K562 (cell line): ENCODE data around the gene DNAJC1. TPM values are rescaled to one million over a fixed set of nuclear protein-coding genes. Genes with fewer than 3 reads are reported as not detected.
"Not testable (repeated sequence)": the region's sequence is repeated elsewhere in the genome, so short reads cannot be mapped to it uniquely, and the experiment has no call there.

Experiments used
- ATAC-seq: fragments of 200-7000 bp; cut with Tn5 transposase; 3 replicates; pipeline ENCODE4 v1.9.1; 2020; ENCODE audit warnings: moderate library complexity
- BruUV-seq: library from RNA; stranded (reverse); fragments of 400-500 nt; replicated peaks from 2 replicates; lab custom pipeline; 2021; lab: Mats Ljungman, UMichigan
- CTCF ChIA-PET: fragments of 300-600 bp; formaldehyde crosslinking; extraction: SDS; loops from one replicate; lab custom pipeline; 2021; ENCODE audit warnings: low intra/inter-chr PET ratio; lab: Yijun Ruan, JAX
- POLR2A ChIA-PET: fragments of 300-600, 350-650 bp; sonication (Branson Sonifier 250); formaldehyde crosslinking; extraction: SDS; loops from one replicate; lab custom pipeline; 2021; ENCODE audit warnings: antibody characterized with exemption, inconsistent platforms; lab: Yijun Ruan, JAX
- DNase-seq, 4 experiments: peaks; one replicate each; pipeline versions ENCODE4 v3.0.0 to v3.0.0-alpha.2; 2011 to 2018; ENCODE audit warnings: low spot score in 3 of 4, mixed read lengths in 3 of 4; ENCODE audit errors: extremely low read depth in 1 of 4
- FAIRE-seq: peaks from 2 replicates; lab custom pipeline; 2011; peaks lifted over from hg19 to GRCh38; lab: Jason Lieb, UNC
- H2AFZ ChIP-seq: 2 replicates; pipeline ENCODE4 v1.6.0; 2011; ENCODE audit warnings: low read depth, low read length, control low read depth, inconsistent platforms
- H3K27ac ChIP-seq: fragments of 200-600 bp; 3 replicates; pipeline ENCODE4 v1.8.0; 2011; ENCODE audit warnings: low read depth, mild to moderate bottlenecking, control low read depth, inconsistent platforms, low read length, moderate library complexity, mixed read lengths; ENCODE audit errors: extremely low read depth
- H3K27me3 ChIP-seq, 2 experiments: fragments of 300-600 bp in 1 of 2; 2 replicates in 1 of 2; 3 replicates in 1 of 2; pipeline versions ENCODE4 v1.6.0 to v1.8.0; 2011; ENCODE audit warnings: inconsistent platforms in 2 of 2, low read length in 2 of 2, mild to moderate bottlenecking in 1 of 2, mixed read lengths in 1 of 2, moderate library complexity in 1 of 2; ENCODE audit not compliant: control insufficient read depth in 2 of 2, insufficient read depth in 2 of 2
- H3K36me3 ChIP-seq: fragments of 300-600 bp; 3 replicates; pipeline ENCODE4 v1.8.0; 2011; ENCODE audit warnings: mild to moderate bottlenecking, low read length, inconsistent platforms; ENCODE audit not compliant: control insufficient read depth, insufficient read depth
- H3K4me1 ChIP-seq, 2 experiments: fragments of 200-600 bp in 1 of 2; replicated peaks in 1 of 2; 2 replicates in 1 of 2; 3 replicates in 1 of 2; pipeline versions ENCODE4 v1.5.1 to v1.8.0; 2011; ENCODE audit warnings: inconsistent platforms in 2 of 2, low read length in 2 of 2, mild to moderate bottlenecking in 1 of 2, mixed read lengths in 1 of 2, moderate library complexity in 1 of 2; ENCODE audit not compliant: control insufficient read depth in 2 of 2, insufficient read depth in 2 of 2
- H3K4me2 ChIP-seq: 2 replicates; pipeline ENCODE4 v1.6.1; 2011; ENCODE audit warnings: low read length, control low read depth, inconsistent platforms, mixed read lengths; ENCODE audit not compliant: insufficient read depth
- H3K4me3 ChIP-seq: fragments of 200-600 bp; sonication (generic), shearing (Covaris generic); 2 replicates; pipeline ENCODE4 v1.5.1; 2016; ENCODE audit warnings: control low read depth, inconsistent platforms
- H3K79me2 ChIP-seq: fragments of 200-600 bp; 3 replicates; pipeline ENCODE4 v1.8.0; 2011; ENCODE audit warnings: low read length, inconsistent platforms; ENCODE audit not compliant: control insufficient read depth, insufficient read depth
- H3K9ac ChIP-seq, 2 experiments: 2 replicates each; pipeline versions ENCODE4 v1.6.0 to v1.6.1; 2011; ENCODE audit warnings: low read depth in 2 of 2, low read length in 2 of 2, control low read depth in 1 of 2, inconsistent platforms in 1 of 2, mild to moderate bottlenecking in 1 of 2, mixed read lengths in 1 of 2; ENCODE audit not compliant: insufficient read depth in 1 of 2
- H3K9me1 ChIP-seq: one replicate; pipeline ENCODE4 v1.6.0; 2011; ENCODE audit warnings: inconsistent platforms, mild to moderate bottlenecking, low read length, moderate library complexity; ENCODE audit not compliant: control insufficient read depth, insufficient read depth
- H3K9me3 ChIP-seq: replicated peaks from 2 replicates; pipeline ENCODE4 v1.5.1; 2011; ENCODE audit warnings: low read depth, low read length, inconsistent platforms; ENCODE audit not compliant: control insufficient read depth, insufficient read depth
- H4K20me1 ChIP-seq: replicated peaks from 2 replicates; pipeline ENCODE4 v1.6.1; 2011; ENCODE audit warnings: low read length, inconsistent platforms, mixed read lengths; ENCODE audit not compliant: control insufficient read depth, insufficient read depth
- ADNP ChIP-seq: fragments of 200-800 bp; sonication (Bioruptor generic); IDR thresholded peaks from 2 replicates; pipeline ENCODE4 v1.6.1; 2016; ENCODE audit warnings: missing genetic modification characterization, missing compliant biosample characterization
- RBM22 ChIP-seq: fragments of 200-400 bp; formaldehyde crosslinking; IDR thresholded peaks from 2 replicates; pipeline ENCODE4 v1.6.1; 2018; ENCODE audit warnings: low read length, low read depth; ENCODE audit not compliant: poor library complexity, severe bottlenecking
- ZNF263 ChIP-seq: sonication (generic); formaldehyde crosslinking; IDR thresholded peaks from 2 replicates; pipeline ENCODE4 v1.8.0; 2022; ENCODE audit warnings: mild to moderate bottlenecking, missing genetic modification reagents, borderline replicate concordance
- ZNF507 ChIP-seq: conservative IDR thresholded peaks from 2 replicates; pipeline ENCODE4 v1.6.1; 2017; ENCODE audit warnings: missing genetic modification characterization, missing compliant biosample characterization
- WGBS: fragments of 100-300 bp; shearing (Covaris generic); methylation state at CpG from one replicate; pipeline ENCODE4 v1.1.6; 2016; ENCODE audit warnings: low coverage, mixed read lengths; ENCODE audit not compliant: insufficient coverage; ENCODE audit errors: missing lambda C conversion rate; 5-methylcytosine and 5-hydroxymethylcytosine counted together
- in situ Hi-C: fragments of 300-500 bp; cut with MboI; formaldehyde crosslinking; loops from 4 replicates; pipeline ENCODE4 v1.15.0; 2018; ENCODE audit warnings: inconsistent platforms, mixed read lengths
- intact Hi-C: fragments of 100-400 bp; cut with micrococcal nuclease; formaldehyde crosslinking; loops from 2 replicates; pipeline ENCODE4 v1.14.2; 2022
- polyA plus RNA-seq, 8 experiments: library from polyadenylated mRNA; depleted of rRNA in 4 of 8; stranded (reverse) in 5 of 8; unstranded in 3 of 8; fragments of >200 nt; fragmentation: Nextera tagmentation in 2 of 8; fragmentation: Illumina TruSeq in 1 of 8; extraction: Ambion mirVana in 2 of 8; extraction: Trizol in 1 of 8; gene quantifications; 2 replicates each; pipeline versions ENCODE4 v1.2.1 to v1.2.3, GENCODE V29; 2011 to 2014; ENCODE audit warnings: inconsistent platforms in 1 of 8, missing spikeins in 1 of 8
- total RNA-seq, 7 experiments: library from RNA; depleted of rRNA in 6 of 7; stranded (reverse); fragments of >200 nt in 6 of 7; fragmentation: Illumina TruSeq in 2 of 7; extraction: Trizol in 2 of 7; gene quantifications; 2 replicates each; pipeline versions ENCODE4 v1.2.1 to v1.2.3, GENCODE V29; 2011 to 2021; ENCODE audit warnings: low replicate concordance in 1 of 7
- TF ChIP-seq, protein P1 (sequence below): sonication (generic); formaldehyde crosslinking; IDR thresholded peaks from 2 replicates; pipeline ENCODE4 v1.8.0; 2023; ENCODE audit warnings: missing genetic modification reagents, mild to moderate bottlenecking, borderline replicate concordance

Gene DNAJC1
- total and polyA plus RNA-seq, 9 of the 15 experiments (the other 6 are each of a cell fraction or from before 2014, with no cell fraction given): 5.4 to 77.6 (median 40.3) TPM

DNA sequence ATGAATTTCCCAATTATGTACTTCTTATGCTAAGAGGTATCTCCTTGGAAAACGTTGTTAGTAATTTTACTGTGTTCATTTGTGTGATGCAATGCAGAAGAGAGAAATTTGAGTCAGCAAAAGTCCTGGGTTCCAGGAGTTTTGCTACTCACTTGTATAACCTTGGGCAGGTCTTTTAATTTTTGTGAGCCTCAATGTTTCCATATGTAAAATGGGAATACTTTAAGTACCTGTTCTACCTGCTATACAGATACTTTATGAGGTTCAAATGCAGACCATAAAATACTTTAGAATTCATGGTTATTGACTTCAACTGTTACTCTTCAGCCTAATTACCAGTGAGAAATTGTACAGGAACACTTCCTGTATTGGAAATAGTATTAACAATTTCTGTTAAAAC, 284.0 kb downstream of the DNAJC1 start (continued):
- TF ChIP-seq, protein P1, sequence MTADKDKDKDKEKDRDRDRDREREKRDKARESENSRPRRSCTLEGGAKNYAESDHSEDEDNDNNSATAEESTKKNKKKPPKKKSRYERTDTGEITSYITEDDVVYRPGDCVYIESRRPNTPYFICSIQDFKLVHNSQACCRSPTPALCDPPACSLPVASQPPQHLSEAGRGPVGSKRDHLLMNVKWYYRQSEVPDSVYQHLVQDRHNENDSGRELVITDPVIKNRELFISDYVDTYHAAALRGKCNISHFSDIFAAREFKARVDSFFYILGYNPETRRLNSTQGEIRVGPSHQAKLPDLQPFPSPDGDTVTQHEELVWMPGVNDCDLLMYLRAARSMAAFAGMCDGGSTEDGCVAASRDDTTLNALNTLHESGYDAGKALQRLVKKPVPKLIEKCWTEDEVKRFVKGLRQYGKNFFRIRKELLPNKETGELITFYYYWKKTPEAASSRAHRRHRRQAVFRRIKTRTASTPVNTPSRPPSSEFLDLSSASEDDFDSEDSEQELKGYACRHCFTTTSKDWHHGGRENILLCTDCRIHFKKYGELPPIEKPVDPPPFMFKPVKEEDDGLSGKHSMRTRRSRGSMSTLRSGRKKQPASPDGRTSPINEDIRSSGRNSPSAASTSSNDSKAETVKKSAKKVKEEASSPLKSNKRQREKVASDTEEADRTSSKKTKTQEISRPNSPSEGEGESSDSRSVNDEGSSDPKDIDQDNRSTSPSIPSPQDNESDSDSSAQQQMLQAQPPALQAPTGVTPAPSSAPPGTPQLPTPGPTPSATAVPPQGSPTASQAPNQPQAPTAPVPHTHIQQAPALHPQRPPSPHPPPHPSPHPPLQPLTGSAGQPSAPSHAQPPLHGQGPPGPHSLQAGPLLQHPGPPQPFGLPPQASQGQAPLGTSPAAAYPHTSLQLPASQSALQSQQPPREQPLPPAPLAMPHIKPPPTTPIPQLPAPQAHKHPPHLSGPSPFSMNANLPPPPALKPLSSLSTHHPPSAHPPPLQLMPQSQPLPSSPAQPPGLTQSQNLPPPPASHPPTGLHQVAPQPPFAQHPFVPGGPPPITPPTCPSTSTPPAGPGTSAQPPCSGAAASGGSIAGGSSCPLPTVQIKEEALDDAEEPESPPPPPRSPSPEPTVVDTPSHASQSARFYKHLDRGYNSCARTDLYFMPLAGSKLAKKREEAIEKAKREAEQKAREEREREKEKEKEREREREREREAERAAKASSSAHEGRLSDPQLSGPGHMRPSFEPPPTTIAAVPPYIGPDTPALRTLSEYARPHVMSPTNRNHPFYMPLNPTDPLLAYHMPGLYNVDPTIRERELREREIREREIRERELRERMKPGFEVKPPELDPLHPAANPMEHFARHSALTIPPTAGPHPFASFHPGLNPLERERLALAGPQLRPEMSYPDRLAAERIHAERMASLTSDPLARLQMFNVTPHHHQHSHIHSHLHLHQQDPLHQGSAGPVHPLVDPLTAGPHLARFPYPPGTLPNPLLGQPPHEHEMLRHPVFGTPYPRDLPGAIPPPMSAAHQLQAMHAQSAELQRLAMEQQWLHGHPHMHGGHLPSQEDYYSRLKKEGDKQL (CRISPR knock-in tag): no peak
- TF ChIP-seq ZNF507 (tag): no peak
- TF ChIP-seq ADNP: 0 out of 2 replicates have a peak, but pooled peaks have one; percentile 19
- TF ChIP-seq, all 486 proteins: peak for 5

DNA sequence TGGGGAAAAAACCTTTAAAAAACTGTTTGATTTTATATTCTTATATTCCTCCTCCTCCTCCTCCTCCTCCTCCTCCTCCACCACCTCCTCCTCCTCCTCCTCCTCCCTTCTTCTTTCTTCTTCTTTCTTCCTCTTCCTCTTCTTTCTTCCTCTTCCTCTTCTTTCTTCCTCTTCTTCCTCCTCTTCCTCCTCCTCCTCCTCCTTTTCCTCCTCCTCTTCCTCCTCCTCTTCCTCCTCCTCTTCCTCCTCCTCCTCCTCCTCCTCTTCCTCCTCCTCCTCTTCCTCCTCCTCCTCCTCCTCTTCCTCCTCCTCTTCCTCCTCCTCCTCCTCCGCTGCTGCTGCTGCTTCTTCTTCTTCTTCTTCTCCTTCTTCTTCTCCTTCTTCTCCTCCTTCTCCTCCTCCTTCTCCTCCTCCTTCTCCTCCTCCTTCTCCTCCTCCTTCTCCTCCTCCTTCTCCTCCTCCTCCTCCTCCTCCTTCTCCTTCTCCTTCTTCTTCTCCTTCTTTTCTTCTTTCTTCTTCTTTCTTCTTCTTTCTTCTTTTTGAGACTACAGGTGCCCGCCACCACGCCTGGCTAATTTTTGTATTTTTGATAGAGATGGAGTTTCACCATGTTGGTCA, 286.0 kb downstream of the DNAJC1 start:
- CTCF ChIA-PET, H3K4me1 ChIP-seq, H3K79me2 ChIP-seq, POLR2A ChIA-PET, in situ Hi-C loops, ATAC-seq, intact Hi-C loops, H3K9ac ChIP-seq, BruUV-seq, H3K9me1 ChIP-seq, FAIRE-seq, H3K4me2 ChIP-seq, DNase-seq, H2AFZ ChIP-seq, H3K27ac ChIP-seq, H4K20me1 ChIP-seq, H3K4me3 ChIP-seq, H3K27me3 ChIP-seq, H3K9me3 ChIP-seq: not testable (repeated sequence)
- peaks cover 62% of the 10 kb centered on the region for H3K36me3 ChIP-seq
- 100% methylated on average over 2 of the region's 3 CpGs for WGBS
- TF ChIP-seq ZNF263 (CRISPR knock-in tag): peak; percentile 95
- TF ChIP-seq RBM22: peak; percentile 55
